Measurements from ENCODE around the gene TOP1. TPM values are rescaled to one million over a fixed set of nuclear protein-coding genes. Genes with fewer than 3 reads are reported as not detected.
"Not testable (repeated sequence)": the region's sequence is repeated elsewhere in the genome, so short reads cannot be mapped to it uniquely, and the experiment has no call there.

TOP1 gene
- total RNA-seq, 1 experiment from 2014 or later: 14.3 TPM

DNA sequence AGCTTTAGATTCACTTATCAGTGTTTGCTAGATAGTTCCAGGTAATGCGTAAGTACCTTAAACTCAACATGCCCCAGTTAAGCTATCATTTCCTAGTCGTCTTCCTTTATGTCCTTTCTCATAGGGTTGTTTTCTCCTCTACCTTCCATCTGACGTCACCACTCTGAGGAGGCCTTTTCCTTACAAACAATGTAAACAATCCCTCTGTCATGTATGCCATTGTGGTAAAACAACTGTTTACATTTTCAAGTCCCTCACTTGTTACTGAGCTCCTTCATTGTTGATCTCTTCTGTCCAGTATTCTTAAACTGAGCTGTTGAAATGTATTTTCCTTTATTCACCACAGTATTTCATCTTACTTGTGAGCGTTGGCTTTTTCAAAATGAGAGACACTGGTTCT is 63.3 kb downstream of the TOP1 start:
- peak; percentile 77 for DNase-seq (ENCODE audit: low spot score)

DNA sequence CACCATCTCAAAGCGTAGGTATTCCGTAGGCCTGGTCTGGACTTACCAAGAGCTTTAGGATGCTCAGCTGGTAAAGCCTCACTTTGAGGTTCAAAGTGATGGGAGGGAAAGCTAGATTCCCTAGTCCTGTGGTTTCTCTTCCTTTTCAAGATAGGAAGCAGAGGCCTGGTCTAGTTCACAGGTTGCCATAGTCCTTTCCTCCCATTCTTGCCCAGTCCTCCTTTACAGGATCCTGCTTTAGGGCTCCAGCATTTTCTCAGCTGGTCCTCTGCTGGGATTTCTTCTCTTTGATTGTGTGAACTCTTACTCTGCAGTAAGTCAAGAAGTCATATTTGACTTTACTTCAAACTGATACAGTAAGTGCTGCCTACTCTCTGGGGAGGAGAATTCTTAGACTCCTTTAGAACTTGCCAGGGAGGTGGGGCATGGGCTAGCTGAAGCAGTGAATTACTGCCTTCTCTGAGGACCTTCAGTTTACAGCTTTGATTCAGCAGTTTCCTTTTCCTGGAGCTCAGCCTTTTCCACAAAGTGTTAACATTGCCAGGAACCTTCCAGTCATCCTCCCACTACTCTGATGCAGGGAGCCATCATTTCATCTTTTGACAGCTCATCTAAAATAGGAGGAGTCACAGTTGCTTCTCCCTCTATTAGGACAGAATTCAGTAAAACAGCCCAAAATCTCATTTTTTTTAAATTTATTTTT is 65.9 kb downstream of the TOP1 start:
- DNase-seq (ENCODE audit: low spot score): no peak

DNA sequence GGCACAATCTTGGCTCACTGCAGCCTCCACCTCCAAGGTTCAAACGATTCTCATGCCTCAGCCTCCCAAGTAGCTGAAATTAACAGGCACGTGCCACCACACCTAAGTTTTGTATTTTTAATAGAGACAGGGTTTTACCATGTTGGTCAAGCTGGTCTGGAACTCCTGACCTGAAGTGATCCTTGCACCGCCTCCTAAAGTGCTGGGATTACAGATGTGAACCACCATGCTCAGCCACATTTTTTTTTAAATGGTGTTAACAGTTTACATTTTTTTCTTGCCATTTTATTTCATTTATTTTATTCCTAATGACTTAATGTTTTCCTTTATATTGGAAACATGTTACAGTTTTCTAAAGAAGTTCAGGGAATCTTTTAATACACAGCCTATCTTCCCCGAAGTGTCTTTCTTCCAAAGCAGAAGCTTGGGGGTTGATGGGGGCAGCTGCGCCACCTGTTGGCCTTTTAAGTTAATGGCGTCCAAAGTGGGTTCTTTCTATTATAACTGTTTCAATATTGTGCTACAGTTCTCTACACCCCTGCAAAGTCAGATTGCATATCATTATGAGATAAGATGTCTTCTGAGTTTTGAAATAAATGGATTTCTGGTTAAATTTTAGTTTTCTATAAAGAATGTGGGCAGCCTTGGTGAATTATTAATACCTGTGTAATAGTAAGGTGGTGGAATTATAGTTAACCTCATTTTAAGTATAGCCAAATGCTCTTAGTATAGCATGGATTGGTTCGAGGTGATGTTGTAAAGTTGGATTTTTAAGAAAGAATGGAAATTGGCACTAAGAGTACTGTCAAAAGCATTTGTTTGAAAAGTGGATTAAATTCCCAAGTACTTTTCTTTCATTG is 66.7 kb downstream of the TOP1 start:
- peak; percentile 25 for DNase-seq (ENCODE audit: low spot score)

DNA sequence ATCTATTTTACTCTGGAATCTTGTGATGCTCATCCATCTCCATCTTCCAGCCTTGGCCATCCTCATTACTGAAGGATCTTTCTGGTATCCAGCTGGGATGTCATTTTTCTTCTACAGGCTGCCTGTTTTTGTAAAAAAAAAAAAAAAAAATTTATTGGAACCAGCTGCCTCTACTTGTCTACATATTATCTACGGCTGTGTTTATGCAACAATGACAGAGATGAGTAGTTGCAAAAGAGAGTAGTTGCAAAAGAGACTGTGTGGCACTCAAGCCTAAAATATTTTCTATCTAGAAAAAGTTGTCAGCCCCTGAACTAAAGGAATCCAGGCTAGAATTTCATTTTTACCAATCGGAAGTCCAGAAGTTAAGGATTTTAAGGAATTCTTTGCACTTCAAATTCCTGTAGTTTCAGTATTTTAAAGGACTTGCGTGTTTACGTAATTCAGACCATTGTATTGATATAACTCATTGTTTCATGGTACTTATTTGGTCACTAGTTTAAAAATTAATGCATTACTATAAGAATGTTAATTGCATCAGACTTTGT is 70.2 kb downstream of the TOP1 start:
- no peak for DNase-seq (ENCODE audit: low spot score)

GRCh38 chr20:41100001-41100480 is 71.4 kb downstream of the TOP1 start:
- no peak for DNase-seq (ENCODE audit: low spot score)

DNA sequence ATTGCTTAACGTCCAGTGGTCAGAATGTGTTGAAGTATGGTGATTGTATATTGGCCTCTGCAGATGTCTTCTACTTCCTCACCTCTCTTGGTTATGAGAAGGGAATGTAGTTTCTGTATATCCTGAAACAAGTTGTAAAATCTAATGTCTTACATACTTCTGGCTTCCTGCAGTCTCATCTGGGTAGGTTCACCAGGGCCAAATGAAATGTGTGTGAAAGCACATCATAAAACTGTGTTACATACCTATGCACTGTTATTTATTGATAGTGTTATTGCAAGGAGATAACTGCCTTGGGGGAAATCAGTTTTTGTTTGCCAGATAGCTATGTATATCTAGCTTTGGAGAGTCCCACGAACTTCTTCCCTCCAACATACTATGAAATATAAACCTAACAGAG is 73.0 kb downstream of the TOP1 start:
- no peak for DNase-seq (ENCODE audit: low spot score)

DNA sequence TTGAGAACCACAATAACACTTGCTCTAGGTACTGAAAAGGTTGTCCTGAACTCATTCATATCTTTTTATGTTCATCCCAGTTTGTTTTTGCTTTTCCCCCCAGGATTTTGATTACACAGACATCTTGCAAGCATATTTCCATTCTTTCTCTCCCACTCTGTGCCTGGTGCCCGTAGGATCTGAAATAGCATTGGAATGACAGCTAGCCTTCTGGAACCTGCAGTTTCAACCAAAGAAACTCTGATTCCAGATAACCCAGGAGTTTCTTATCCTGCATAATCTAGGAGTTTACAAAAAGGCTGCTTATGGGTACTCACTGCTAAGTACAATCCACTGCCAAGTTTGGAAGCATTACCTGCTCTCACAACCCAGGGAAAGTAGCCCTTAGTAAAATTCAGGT is 79.9 kb downstream of the TOP1 start:
- no peak for DNase-seq (ENCODE audit: low spot score)

- no peak for DNase-seq (ENCODE audit: low spot score)
Observed at GRCh38 chr20:41110012-41110411, 81.4 kb downstream of the TOP1 start.

DNA sequence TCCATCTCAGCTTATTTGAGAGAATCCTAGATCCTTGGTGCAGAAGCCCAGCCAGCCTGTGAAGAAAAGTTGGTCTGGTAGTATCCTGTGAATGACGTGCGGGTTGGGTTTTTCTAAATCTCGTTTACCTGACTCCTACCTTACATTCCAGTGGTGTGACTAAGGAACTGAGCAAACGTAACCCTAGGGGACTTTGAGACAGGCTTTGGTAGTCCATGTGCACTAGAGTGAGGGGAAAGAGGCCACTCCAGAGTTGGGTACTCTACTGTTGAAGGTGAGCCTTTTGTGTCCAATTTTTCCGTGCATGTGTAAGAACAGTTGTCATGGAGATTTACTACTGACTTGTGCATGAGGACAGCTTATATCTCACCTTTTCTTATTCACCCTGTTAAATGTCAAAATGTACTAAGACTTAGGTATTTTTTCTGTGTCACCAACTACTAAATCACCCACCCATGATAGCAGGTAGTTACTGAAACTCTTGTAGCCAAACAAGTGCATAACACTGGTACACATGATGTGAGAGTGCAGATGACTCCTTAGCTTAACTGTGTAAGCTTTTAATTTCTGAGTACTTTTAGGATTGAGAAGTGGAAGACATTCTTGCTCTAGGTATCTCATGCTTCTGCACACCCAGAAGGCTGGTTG is 82.4 kb downstream of the TOP1 start:
- no peak for DNase-seq (ENCODE audit: low spot score)

DNA sequence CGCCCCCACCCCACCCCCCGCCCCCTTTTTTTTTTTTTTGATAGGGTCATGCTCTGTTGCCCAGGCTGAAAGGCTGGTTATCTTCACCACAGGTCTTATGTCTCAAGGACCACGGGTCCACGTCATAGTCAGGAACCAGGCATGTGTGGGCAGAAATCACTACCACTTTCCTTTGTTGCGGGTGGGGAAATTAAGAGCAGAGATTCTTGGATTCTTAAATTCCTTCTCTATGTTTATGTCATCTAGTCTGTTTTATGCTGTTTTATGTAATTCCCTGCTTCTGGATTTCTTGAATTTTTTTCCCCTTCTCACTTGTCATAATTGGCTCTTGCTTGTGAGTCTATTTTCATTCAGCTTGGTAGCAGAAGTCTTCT is 82.9 kb downstream of the TOP1 start:
- DNase-seq (ENCODE audit: low spot score): no peak

DNA sequence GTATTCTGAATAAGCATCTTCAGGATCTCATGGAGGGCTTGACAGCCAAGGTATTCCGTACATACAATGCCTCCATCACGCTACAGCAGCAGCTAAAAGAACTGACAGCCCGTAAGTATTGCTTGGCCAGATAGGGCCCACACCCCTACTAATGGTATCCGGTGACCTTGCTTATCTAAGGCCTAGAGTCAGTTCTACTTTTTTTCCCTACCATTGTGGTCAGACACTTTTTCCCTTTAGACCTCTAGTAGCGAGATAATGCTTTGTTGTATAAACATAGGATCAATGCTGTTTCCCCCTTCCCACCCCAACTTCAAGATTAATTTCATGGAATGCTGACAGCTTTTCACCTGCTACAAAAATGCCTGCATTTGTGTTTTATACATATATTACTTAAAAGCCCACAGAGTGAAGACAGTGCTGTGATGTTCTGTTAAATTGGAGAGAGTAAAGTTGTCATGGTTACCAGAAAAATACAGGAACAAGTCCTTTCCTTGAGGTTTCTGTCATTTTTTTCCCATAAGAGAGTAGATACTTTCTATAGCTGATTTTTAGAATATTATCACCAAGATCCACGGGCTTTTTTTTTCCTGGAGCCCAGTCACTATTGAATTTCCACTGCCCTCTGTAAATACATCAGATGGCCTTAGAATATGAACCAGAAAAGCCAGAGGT is 87.8 kb downstream of the TOP1 start:
- DNase-seq (ENCODE audit: low spot score): no peak

DNA sequence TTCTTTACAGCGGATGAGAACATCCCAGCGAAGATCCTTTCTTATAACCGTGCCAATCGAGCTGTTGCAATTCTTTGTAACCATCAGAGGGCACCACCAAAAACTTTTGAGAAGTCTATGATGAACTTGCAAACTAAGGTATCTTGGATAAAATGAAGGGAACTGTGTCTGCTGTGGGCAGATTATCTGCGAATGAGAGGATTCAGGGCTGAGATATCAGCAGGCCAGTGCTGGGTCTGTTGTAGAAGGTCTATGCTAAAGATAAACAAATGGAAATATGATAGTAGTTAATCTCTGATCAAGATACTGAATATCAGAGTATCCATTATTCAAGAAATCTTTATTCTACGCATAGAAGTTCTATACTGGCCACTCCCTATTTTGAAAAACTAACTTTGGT is 89.5 kb downstream of the TOP1 start:
- DNase-seq (ENCODE audit: low spot score): not testable (repeated sequence)

GRCh38 chr20:41118632-41119031 is 90.0 kb downstream of the TOP1 start:
- DNase-seq (ENCODE audit: low spot score): no peak

- no peak for DNase-seq (ENCODE audit: low spot score)
Observed at GRCh38 chr20:41119614-41120561, 91.3 kb downstream of the TOP1 start.

DNA sequence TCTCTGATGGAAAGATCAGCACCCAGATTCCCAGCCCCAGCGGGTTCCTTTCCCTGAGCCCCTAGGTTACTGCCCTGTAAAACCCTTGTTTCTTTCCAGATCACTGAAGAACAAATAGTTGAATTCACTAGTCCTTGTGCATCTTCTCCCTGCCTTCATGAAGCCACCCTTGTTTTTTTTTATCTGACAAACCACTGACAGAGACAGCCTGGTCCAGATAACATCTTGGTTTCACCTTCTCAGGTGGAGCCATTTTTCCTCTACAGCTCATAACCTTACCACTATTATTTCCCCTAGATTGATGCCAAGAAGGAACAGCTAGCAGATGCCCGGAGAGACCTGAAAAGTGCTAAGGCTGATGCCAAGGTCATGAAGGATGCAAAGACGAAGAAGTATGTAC is 92.8 kb downstream of the TOP1 start:
- no peak for DNase-seq (ENCODE audit: low spot score)

DNA sequence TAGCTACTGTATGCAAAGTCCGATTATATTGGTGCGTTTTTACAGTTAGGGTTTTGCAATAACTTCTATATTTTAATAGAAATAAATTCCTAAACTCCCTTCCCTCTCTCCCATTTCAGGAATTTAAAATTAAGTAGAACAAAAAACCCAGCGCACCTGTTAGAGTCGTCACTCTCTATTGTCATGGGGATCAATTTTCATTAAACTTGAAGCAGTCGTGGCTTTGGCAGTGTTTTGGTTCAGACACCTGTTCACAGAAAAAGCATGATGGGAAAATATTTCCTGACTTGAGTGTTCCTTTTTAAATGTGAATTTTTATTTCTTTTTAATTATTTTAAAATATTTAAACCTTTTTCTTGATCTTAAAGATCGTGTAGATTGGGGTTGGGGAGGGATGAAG is 95.0 kb downstream of the TOP1 start:
- DNase-seq (ENCODE audit: low spot score): no peak

DNA sequence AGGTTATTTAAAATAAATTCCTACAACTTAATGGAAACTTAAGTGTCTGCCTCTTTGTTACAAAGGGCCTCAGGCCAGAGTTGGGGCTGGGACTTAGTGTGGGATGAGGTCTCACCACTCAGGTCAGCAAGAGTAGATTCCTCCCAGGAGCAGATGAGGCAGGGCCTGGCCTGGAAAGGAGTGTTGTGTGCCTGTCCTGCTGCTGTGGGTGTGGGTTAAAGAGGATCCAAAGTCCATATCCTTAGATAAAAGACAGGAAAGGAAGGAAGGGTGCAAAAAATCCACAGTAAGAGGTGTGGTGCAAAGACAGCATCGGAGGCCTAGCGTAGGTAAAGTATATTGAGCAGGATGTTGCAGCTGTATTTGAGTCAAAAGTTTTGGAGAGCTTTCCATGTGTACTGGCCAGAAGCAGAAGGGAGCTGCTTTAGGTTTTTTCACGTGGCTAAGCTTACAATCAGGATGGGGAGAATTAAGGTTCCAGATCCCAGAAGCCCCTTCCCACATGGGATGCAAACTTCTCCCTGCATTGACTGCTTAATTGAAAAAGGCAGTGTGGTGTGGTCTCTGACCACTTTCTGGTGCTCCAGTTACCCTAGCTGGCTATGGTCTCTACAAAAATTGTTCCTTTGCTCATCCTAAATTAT is 96.0 kb downstream of the TOP1 start:
- no peak for DNase-seq (ENCODE audit: low spot score)

- no peak for DNase-seq (ENCODE audit: low spot score)
Observed at GRCh38 chr20:41125530-41126457, 97.2 kb downstream of the TOP1 start.

DNA sequence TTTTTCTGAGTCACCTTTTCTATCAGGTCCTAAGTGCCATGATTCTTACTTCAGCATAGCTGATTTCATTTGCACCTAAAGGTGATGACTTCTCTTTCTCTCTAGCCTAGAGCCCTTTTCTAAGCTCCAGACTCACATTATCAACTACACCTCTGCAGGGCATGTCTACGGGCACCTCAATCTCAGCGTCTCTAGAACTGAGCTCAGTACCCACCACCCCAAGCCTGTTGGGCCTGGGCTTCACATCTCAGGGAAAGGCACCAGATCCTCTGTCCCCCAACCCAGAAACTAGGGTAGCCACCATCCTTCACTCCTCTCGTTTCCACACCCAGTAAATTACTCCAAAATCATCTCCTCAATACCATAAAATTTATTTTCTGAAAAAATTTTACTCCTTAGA is 98.1 kb downstream of the TOP1 start:
- DNase-seq (ENCODE audit: low spot score): no peak

Data from H4 (cell line).